ENCODE results near the gene CARHSP1.
A peak's percentile ranks its signal among the peaks of the same experiment; 100 is the strongest.
"Not testable (repeated sequence)": the region's sequence is repeated elsewhere in the genome, so short reads cannot be mapped to it uniquely, and the experiment has no call there.

Gene CARHSP1

GRCh38 chr16:8892101-8892575 is 23.3 kb upstream of the CARHSP1 start:
- DNase-seq: no peak

- no peak for DNase-seq
These were observed 21.7 kb upstream of the CARHSP1 start for GRCh38 chr16:8890549-8890921.

- DNase-seq: no peak
These were observed 21.2 kb upstream of the CARHSP1 start for GRCh38 chr16:8889893-8890548.

GRCh38 chr16:8888951-8889892 is 20.4 kb upstream of the CARHSP1 start:
- no peak for DNase-seq

GRCh38 chr16:8887952-8888560 is 19.2 kb upstream of the CARHSP1 start:
- no peak for DNase-seq

- DNase-seq: no peak
These were observed 18.6 kb upstream of the CARHSP1 start for GRCh38 chr16:8887431-8887765.

- DNase-seq: no peak
These were observed 18.0 kb upstream of the CARHSP1 start for GRCh38 chr16:8886593-8887430.

- peak; percentile 49 for DNase-seq
These were observed 17.1 kb upstream of the CARHSP1 start for GRCh38 chr16:8885674-8886592.

GRCh38 chr16:8882725-8883377 is 14.0 kb upstream of the CARHSP1 start:
- no peak for DNase-seq

- DNase-seq: no peak
These were observed 13.3 kb upstream of the CARHSP1 start, which contains the start of gene LITAFD for GRCh38 chr16:8882041-8882617. TSS of gene LITAFD (plus strand) at chr16:8882351. CDS start at chr16:8884356, 2,005 bp downstream.

GRCh38 chr16:8880839-8881510 is 12.2 kb upstream of the CARHSP1 start:
- no peak for DNase-seq

GRCh38 chr16:8878523-8878911 is 9.7 kb upstream of the CARHSP1 start:
- no peak for DNase-seq

GRCh38 chr16:8877894-8878522 is 9.2 kb upstream of the CARHSP1 start:
- no peak for DNase-seq

- DNase-seq: not testable (repeated sequence)
These were observed 6.5 kb upstream of the CARHSP1 start for GRCh38 chr16:8875317-8875716.

- no peak for DNase-seq
These were observed 5.6 kb upstream of the CARHSP1 start for GRCh38 chr16:8874388-8874787.

GRCh38 chr16:8873866-8874195 is 5.0 kb upstream of the CARHSP1 start:
- not testable (repeated sequence) for DNase-seq

- no peak for DNase-seq
These were observed 4.4 kb upstream of the CARHSP1 start for GRCh38 chr16:8872967-8873865.

- DNase-seq: no peak
These were observed 3.3 kb upstream of the CARHSP1 start for GRCh38 chr16:8872071-8872470.

GRCh38 chr16:8869988-8870241 is 1.1 kb upstream of the CARHSP1 start:
- not testable (repeated sequence) for DNase-seq

Measured in NCI-H82 (cell line).